Stimulated activated CD8-positive, alpha-beta memory T cell treated with anti-CD3 and anti-CD28 coated beads, Interleukin-4, amount 100 ng/mL, for 48 hours (primary cell): ENCODE measurements around the gene POMC.
"Not testable (repeated sequence)": the region's sequence is repeated elsewhere in the genome, so short reads cannot be mapped to it uniquely, and the experiment has no call there.

ENCODE experiments used
- DNase-seq: peaks from one replicate; pipeline ENCODE4 v3.0.0-alpha.2; 2020

Gene POMC

DNA sequence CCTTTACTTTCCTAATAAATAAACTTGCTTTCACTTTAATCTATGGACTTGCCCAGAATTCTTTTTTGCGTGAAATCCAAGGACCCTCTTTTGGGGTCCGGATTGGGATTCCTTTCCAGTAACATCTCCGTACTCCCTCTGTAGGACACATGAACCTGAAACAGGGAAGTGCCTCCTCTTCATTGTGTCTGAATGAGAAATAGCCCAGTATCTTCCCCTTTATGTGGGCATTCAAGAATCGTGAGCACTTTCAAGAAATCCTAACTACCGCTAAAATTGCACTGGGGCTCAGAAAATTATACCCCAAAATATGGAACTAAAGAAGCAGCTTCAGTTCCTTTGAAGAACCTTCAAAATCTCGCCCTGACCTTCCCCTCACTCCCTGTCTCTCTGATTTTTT lies 7.8 kb upstream of the POMC start:
- DNase-seq = no peak

DNA sequence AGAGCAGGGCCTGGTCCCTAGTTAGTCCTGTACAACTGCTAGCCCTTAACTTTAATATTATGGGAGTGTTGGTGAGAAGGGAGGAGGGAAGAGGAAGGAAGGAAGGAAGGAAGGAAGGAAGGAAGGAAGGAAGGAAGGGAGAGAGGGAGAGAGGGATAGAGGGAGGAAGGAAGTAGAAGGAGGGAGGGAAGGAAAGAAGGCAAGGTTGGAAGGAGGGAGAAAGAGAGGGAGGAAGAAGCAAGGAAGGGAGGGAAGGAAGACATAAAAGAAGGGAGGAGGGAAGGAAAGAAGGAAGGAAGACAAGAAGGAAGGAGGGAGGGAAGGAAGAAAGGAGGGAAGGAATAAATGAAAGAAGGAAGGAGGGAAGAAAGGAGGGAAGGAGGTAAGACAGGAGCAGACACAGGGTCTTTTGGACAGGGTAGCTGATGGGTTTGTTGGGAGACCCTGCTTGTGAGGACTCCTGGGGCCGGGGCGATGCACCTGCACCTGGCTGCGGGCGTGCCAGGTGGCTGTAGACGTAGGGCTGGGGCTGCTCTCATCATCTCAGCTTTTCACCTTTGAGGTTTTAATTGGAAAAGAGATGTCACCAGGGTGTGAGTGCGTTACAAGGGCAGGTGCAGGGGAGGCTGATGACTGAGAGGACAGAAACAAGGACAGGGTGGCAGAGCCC lies 5.9 kb upstream of the POMC start:
- DNase-seq = no peak

DNA sequence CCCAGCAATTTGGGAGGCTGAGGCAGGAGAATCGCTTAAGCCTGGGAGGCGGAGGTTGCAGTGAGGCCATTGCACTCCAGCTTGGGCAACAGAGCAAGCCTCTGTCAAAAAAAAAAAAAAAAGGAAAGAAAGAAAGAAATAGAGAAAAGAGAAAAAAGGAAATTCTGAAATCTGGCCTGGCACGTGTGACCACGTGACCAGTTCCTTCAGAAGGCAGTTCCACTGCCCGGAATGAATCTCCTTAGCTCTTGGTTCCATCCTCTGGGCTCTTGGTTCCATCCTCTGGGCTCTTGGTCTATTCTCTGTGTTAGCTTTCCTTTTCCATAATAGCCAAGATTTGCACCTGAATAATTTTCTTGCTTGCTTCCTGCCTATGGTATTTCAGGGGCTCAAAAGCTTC lies 5.3 kb upstream of the POMC start:
- DNase-seq = no peak

DNA sequence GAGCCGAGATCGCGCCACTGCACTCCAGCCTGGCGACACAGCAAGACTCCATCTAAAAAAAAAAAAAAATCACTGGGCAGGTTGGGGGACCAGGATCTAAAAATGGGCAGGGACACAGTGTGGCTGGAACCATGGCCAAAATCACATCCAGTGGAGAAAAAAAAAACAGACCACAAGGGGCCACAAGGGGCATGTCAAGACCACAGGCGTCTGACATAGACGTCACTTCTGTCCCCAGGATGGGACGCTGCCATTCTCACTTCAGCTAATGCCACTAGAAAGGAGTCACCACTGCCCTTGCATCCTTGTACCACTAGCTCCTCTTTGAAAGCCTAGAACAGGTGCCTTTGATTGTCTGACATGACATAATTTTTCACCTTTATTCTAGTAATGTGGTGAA lies 2.5 kb upstream of the POMC start:
- DNase-seq = no peak

DNA sequence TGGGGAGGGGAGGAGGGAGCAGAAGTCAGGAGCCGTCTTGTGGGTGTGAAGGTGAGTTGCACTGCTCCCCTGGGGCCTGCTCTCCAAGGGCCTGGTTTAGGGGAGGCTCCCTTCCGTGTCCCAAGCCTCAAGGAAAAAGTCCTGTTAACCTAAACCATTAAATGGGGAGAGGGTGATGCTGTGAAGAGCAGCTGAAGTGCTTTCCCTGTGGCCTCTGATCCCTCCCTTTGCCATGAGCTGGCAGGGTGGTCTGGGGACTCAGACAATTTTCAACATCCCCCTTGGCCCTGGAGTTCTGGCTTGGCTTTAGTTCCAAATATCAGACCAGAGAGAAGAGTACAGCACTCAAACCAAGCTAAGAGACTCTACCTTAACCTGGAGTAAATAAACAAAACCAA lies 692 bp upstream of the POMC start:
- no peak for DNase-seq

DNA sequence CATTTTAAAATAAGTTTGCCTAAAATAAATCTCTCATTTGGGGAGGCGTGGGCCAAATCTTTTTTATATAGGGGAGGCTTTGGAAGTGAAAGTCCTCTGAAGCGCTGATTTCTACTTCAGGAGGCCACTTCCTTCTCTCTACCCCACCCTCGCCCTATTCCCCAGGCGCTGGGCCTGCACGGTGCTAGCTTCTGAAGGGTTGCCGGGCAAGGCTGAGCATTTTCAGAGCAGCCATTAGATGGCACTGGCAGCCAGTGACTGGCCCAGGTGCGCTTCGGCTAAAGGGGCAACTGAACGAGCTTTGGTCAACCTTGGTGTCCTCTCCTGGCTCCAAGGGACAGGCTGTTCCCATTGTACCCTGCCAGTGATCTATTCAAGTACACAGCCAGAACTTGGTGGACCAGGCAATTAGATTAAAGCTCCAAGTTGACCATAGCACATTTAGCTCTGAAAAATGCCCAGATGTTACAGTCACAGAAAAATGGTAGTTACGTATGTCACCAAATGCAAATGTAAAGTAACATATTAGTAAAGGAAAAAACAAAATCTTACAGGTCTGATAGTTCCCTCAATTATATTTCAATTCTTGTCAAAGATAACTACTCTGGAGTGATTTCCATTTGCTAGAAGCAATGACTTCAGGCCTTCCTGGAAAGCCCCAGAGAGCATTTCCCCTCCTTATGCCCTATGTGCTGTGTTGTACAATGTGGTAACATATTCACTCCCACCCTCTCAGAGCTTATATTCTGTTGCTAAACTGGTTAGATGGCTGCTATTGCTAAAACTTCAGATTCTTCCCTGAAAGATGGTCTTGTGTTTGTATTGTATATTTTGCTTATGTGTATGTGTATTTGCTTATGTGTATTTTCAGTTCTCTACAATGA lies 2.1 kb downstream of the POMC start:
- DNase-seq = peak; percentile 63

DNA sequence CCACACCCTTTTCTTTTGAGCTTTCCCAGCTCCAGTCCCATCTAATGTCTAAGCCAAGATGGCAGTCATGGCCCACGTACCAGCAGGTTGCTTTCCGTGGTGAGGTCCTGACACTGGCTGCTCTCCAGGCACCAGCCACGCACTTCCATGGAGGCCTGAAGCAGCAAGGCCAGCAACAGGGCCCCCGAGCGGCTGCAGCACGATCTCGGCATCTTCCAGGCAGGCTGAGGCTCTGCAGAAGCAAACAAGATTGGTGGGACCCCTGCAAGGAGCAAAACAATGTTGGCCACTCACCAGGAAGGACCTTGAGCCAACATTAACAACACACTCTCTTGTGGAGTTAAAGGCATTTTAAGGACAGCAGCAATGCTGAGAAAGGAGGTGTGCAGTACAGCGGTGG lies 3.8 kb downstream of the POMC start:
- DNase-seq = no peak

DNA sequence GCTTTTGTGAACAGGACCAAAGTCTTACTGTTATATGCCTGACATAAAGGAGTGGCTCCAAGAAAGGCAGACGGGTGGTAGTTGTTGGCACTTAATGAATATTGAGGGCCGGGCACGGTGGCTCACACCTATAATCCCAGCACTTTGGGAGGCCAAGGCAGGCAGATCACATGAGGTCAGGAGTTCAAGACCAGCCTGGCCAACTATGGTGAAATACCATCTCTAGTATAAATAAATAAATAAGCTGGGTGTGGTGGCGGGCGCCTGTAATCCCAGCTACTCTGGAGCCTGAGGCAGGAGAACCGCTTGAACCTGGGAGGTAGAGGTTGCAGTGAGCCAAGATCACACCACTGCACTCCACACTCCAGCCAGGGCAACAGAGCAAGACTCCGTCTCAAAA lies 6.3 kb downstream of the POMC start:
- DNase-seq = not testable (repeated sequence)

DNA sequence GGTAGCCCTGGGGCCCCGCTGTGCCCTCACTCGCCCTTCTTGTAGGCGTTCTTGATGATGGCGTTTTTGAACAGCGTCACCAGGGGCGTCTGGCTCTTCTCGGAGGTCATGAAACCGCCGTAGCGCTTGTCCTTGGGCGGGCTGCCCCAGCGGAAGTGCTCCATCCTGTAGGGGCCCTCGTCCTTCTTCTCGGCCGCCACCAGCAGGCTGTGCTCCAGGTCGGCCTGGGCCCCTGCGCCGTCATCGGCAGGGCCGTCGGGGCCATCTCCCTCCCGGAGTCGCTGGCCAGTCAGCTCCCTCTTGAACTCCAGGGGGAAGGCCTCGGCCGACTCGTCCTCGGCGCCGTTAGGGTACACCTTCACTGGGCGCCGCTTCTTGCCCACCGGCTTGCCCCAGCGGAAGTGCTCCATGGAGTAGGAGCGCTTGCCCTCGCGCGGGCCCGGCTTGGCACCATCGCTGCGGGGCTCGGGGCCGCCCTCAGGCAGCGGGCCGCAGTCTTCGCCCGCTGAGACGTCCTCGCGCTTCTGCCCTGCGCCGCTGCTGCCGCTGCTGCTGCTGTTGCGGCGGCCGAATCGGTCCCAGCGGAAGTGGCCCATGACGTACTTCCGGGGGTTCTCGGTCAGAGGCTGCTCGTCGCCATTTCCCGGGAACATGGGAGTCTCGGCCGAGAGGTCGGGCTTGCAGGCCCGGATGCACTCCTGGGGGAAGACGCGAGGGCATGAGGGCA lies 7.2 kb downstream of the POMC start:
- DNase-seq = peak; percentile 84

DNA sequence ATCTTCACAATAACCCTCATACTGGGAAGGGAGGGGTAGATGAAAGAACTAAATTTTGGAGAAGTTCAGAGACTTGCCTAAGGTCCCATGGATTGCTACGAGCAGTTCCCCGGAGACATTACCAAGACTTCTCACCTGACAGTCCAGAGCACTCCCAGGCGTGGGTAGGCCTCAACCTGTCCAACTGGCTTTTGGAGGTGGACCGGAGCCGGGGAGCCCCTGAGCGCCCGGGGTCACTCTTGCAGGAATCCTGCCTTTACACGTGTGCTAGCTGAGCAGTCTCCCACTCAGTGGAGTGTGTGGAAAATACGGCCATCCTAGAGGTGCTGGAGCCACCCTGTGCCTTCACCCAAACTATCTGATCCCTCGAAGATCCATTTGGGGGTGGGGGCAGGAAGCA lies 8.0 kb downstream of the POMC start:
- DNase-seq = no peak

DNA sequence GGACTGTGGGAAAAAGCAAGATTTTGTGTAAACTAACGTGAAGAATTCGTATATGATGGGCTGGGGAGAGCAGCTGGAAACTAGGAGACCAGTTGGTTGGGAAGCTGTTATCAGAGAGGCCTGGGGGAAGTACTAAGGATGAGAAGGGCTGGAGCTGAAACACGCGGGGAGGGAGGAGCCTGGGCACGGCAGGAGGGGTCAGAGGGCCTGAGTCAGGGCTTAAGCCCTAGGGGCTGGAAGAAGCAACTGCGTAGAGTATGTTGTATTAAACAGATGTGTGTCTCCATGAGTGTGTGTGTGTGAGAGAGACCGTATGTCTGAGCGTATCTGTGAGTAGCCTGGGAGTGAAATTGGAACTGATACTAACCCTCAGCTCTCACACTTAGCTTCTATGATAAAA lies 8.4 kb downstream of the POMC start:
- DNase-seq = no peak

DNA sequence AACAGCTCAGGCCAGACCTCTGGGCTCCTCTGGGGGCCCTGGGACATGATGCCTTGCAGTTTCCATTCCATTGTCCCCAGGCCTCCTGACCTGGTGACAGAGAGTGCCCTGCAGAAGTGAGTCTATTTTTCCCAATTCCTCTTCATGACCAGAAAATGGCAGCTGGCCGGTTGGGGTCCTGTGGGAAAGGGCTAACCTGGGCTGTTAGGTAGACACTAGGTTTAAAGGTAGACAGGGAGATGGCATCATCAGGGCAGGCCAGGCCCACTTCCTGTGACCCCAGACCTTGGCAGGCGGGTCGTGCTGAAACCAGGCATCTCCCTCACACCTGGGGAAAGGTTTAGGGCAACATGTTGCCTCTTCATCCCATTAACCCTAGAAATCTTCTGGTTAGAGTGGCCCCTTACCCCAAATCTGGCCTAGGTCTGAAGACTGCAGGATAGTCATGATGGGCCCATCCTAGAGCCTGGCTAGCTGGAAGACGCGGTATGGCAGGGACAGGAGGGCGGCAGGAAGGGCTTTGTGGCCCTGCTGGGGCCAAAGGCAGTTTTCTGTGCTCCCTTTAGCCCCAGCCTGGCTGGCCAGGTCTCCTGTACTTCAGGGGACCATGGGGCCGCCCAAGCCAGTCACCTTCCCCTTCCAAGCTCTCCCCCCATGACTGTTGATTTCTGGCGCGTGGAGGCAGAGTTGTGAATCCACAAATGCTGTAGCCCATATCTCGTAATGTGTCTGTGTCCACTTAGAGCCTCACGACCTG lies 10.1 kb downstream of the POMC start:
- no peak for DNase-seq

DNA sequence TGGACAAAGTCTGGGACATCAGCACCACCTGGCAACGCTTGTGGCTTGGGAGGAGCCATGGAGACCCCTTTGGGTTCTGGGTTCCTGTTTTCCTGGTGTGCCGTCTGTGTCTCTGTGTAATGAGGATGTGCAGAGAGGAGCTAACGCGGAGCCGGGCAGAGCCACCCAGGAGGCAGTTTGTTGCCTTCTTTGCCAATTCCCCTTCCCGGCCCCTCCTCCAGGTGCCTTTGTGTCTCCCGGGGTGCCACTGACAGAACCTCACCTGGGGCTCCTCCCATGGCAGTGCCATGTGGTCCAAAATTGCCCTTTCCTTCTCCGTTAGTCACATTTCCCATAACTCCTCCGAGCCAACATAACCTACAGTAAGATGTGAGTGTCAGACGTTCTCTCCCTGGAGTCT lies 13.0 kb downstream of the POMC start:
- no peak for DNase-seq

DNA sequence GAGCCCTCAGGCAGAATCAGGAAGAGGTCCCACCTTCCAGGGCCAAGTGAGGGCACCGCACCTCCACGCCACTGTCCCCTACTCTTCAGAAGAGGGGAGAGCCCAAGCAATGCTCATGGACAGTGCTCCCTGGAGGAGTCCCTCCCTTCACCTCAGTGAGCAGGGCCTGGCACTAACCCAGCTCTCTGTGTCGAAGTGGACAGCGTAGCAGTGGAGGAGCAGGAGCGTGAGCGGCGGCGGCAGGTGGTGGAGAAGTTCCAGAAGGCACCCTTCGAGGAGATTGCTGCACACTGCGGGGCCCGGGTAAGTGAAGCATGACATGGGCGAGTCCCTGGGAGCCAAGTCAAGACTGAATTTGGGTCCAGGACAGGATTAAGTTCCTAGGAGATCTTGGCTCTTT lies 16.7 kb downstream of the POMC start:
- no peak for DNase-seq

DNA sequence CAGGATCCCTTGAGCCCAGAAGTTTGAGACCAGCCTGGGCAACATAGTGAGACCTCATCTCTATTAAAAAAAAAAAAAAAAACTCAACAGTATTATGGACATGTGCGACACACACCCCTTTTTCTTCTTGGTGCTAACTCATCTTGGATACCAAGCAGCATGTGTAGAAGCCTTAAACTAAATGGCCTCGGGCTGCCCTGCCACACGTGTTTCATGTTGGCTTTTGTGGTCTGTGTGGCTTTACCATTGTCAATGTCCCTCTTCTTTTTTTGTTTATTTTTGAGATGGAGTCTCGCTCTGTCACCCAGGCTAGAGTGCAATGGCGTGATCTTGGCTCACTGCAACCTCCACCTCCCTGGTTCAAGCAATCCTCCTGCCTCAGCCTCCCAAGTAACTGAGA lies 17.4 kb downstream of the POMC start:
- DNase-seq = not testable (repeated sequence)

DNA sequence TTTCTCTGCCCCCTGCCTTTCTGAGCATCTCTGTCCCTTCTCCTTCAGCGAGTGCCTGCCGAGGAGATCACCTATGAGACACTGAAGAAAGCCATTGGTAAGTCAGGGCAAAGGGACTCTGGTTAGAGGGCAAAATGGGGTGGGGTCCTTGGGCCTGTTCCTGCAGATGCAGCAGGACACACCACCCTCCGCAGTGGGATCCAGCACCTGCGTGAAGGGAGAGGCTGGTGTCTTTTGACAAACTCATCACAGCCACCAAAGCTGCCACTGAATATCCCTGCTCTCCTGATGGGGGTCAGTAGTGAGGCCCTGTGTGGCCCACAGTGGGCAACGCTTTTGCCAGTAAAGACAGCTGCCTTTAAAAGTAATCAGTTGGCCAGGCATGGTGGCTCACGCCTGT lies 18.7 kb downstream of the POMC start:
- DNase-seq = no peak

DNA sequence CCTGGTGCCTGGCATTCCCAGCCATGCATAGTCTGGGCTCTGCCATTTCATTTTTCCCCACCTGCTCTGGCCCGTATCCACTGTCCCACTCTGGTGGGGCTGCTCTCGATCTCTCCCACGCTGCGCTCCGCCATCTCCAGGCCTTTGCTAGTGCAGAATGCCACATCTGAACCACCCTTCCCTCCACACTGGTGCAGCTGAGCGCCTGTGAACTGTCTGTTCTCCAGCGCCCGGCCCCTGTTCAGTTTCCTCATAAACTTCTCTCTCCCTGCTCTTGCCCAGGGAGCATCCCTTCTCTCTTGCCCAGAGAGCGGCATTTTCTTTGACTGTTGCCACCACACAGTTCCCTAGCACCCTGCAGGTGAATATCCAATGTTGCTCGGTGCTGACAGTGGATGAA lies 21.5 kb downstream of the POMC start:
- DNase-seq = no peak

DNA sequence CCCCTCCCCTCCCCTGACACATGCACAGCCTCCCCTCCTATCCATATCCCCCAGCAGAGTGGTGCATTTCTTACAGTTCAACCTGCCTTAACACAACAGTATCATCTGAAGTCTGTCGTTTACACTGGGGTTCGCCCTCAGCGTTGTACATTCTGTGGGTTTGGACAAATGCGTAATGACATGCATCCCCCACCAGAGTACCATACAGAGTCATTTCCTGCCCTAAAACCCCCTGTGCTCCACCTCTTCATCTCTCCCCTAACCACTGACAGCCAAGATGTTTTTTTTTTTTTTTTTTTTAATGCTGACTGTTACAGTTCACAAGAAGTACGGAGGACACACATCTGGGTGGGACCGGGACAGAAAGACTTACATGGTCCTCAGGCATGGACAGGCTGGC lies 22.6 kb downstream of the POMC start:
- DNase-seq = no peak

DNA sequence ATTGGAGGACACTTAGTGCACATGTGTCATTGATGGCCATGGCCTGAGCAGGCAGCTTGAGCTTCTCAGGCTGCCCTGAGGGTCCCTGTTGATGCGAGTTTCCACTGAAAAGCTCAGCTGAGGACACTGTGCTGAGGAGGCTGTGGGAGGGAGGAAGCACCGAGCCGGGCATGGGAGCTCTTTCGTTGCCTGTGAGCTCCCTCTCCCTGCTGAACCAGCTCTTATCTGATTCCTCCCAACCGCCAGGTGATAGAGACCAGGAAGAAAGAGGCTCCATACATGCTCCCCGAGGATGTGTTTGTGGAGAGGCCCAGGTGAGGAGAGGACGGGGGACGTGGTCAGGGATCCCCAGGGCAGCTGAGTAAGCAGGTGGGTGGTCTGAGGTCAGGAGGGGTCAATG lies 27.3 kb downstream of the POMC start:
- no peak for DNase-seq

DNA sequence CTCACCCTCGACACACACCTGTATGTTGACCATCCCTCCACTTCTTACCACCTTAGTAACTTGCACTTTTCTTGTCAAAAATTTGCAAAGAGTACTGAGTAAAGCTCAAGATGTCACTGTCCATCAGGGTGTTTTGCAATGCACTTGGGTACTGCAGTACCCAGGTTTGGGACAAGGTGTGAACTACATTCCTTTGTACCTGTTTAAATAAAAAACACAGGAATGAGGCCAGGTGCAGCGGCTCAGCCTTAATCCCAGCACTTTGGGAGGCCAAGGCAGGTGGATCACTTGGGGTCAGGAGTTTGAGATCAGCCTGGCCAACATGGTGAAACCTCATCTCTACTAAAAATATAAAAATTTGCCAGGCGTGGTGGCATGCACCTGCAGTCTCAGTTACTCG lies 27.8 kb downstream of the POMC start:
- DNase-seq = not testable (repeated sequence)

DNA sequence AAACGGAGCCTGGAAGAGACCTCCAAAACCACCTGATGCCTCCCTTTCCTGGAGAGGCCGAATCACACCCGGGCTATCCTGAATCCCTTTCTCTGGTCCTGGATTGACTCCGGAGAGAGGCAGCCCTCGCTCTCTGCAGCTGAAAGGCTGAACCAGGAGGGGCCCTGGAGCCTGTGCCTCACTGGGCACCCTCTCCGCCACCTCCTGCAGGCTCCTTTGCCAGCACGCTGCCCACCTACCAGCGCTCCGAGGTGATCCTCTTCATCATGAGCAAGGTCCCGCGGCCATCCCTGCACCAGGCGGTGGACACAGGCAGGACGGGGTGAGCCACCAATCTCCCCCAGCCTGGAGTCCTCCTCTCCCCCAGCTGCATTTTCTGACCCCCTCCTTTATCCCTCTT lies 35.7 kb downstream of the POMC start:
- DNase-seq = no peak

DNA sequence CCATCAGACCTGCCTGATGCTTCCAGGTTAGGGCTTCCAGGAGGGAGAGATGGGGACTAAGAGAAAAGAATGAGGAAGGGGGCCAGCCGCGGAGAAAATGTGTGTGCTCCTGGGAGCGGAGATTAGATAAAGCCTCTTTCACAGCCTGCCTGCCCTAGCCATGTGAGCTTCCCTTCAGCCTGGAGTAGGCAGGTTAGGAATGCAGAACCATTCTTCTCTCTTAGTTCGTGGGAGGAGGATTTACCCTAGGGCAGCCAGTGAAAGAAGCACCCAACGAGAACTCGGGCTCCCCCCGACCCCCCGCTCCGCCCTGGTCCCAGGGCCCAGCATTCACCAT lies 36.1 kb downstream of the POMC start:
- no peak for DNase-seq

DNA sequence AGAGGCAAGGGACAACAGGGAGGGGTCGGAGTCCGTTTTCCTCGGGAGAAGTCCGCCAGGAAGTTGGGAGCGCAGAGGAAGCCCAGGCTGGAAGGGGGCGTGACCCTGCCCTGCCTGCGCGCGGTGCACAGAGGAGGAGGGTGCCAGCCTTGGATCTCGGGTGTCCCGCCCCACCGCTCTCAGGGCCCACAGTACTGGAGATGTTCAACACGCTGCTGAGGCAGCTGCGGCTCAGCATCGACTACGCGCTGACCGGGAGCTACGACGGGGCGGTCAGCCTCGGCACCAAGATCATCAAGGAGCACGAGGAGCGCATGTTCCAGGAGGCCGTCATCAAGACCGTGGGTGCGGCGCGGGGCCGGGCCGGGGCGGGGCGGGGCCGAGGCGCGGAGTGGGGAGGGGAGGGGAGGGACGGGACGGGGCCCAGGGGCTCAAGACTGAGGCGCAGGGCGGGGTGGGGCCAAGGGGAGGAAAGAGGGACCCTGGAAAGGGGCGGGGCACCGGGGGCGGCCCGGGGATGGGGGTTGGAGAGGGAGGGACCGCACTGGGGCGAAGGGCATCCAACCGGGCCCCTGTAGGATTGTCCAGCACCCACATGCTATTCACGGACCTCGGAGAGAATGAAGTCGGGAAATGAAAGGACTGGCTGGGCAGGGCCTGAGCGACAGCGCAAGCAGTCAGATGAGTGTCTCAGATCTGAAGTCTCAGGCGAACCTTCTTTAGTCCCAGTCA lies 36.6 kb downstream of the POMC start:
- DNase-seq = peak; percentile 32
